Endothelial cell of umbilical vein (primary cell): ENCODE results near the gene LZTS2. TPM values are rescaled to one million over a fixed set of nuclear protein-coding genes. Genes with fewer than 3 reads are reported as not detected.

Experiments
- BruUV-seq: library from RNA; stranded (reverse); fragments of 400-500 nt; replicated peaks from 2 replicates; lab custom pipeline; 2021; lab: Mats Ljungman, UMichigan
- CTCF ChIA-PET: fragments of 300-600, 350-600 bp; sonication (Branson Sonifier 250); formaldehyde crosslinking; loops from one replicate; lab custom pipeline; 2021; ENCODE audit warnings: antibody characterized with exemption, inconsistent platforms; lab: Charles Lee
- POLR2A ChIA-PET: fragments of 300-600, 350-600 bp; sonication (Branson Sonifier 250); formaldehyde crosslinking; loops from one replicate; lab custom pipeline; 2021; ENCODE audit warnings: antibody characterized with exemption, inconsistent platforms; lab: Charles Lee
- DNase-seq: peaks from one replicate; pipeline ENCODE4 v3.0.0-alpha.2; 2011; ENCODE audit warnings: low read depth, low spot score
- FAIRE-seq: peaks from 2 replicates; lab custom pipeline; 2011; peaks lifted over from hg19 to GRCh38; lab: Jason Lieb, UNC
- H2AFZ ChIP-seq: 2 replicates; pipeline ENCODE4 v1.6.0; 2012; ENCODE audit warnings: low read depth, low read length, control low read depth, inconsistent platforms
- H3K27ac ChIP-seq: 2 replicates; pipeline ENCODE4 v1.5.1; 2011; ENCODE audit warnings: low read depth, mild to moderate bottlenecking, control low read depth, low read length, moderate library complexity; ENCODE audit not compliant: insufficient read depth
- H3K27me3 ChIP-seq, 2 experiments: 2 replicates each; pipeline versions ENCODE4 v1.6.0 to v1.6.1; 2011; ENCODE audit warnings: low read length in 2 of 2, mixed read lengths in 1 of 2; ENCODE audit not compliant: control insufficient read depth in 2 of 2, insufficient read depth in 2 of 2
- H3K36me3 ChIP-seq, 2 experiments: 2 replicates in 1 of 2; 3 replicates in 1 of 2; pipeline ENCODE4 v1.5.1; 2011; ENCODE audit warnings: low read length in 2 of 2, mild to moderate bottlenecking in 1 of 2, moderate library complexity in 1 of 2; ENCODE audit not compliant: control insufficient read depth in 2 of 2, insufficient read depth in 2 of 2; ENCODE audit errors: extremely low read depth in 1 of 2
- H3K4me1 ChIP-seq: 3 replicates; pipeline ENCODE4 v1.5.1; 2011; ENCODE audit warnings: mild to moderate bottlenecking, low read length; ENCODE audit not compliant: control insufficient read depth, insufficient read depth; ENCODE audit errors: extremely low read depth
- H3K4me2 ChIP-seq: 2 replicates; pipeline ENCODE4 v1.6.1; 2011; ENCODE audit warnings: low read length, control low read depth, mixed read lengths; ENCODE audit not compliant: insufficient read depth
- H3K4me3 ChIP-seq, 3 experiments: fragments of 200-600 bp in 1 of 3; sonication (generic), shearing (Covaris generic) in 1 of 3; replicated peaks in 1 of 3; 2 replicates each; pipeline ENCODE4 v1.5.1; 2011 to 2016; ENCODE audit warnings: control low read depth in 3 of 3, low read length in 3 of 3, mild to moderate bottlenecking in 2 of 3, inconsistent platforms in 1 of 3, low read depth in 1 of 3, moderate library complexity in 1 of 3; ENCODE audit not compliant: insufficient read depth in 1 of 3
- H3K79me2 ChIP-seq: 2 replicates; pipeline ENCODE4 v1.6.0; 2012; ENCODE audit warnings: low read length, inconsistent platforms; ENCODE audit not compliant: control insufficient read depth, insufficient read depth
- H3K9ac ChIP-seq: replicated peaks from 2 replicates; pipeline ENCODE3; 2011; ENCODE audit warnings: low read length, control low read depth; ENCODE audit not compliant: insufficient read depth; ENCODE audit errors: extremely low read depth
- H3K9me1 ChIP-seq: replicated peaks from 3 replicates; pipeline ENCODE4 v1.6.0; 2011; ENCODE audit warnings: mild to moderate bottlenecking, low read length; ENCODE audit not compliant: control insufficient read depth, insufficient read depth; ENCODE audit errors: extremely low read depth
- H3K9me3 ChIP-seq: replicated peaks from 2 replicates; pipeline ENCODE4 v1.5.1; 2012; ENCODE audit warnings: low read length, inconsistent platforms; ENCODE audit not compliant: control insufficient read depth, insufficient read depth
- H4K20me1 ChIP-seq: replicated peaks from 2 replicates; pipeline ENCODE3; 2011; ENCODE audit warnings: mild to moderate bottlenecking, low read length; ENCODE audit not compliant: control insufficient read depth, insufficient read depth; ENCODE audit errors: extremely low read depth
- EZH2 ChIP-seq: IDR thresholded peaks from 2 replicates; pipeline ENCODE4 v1.6.1; 2012; ENCODE audit warnings: borderline replicate concordance, low read depth, mild to moderate bottlenecking, moderate library complexity, low read length, inconsistent platforms; ENCODE audit not compliant: severe bottlenecking
- FOS ChIP-seq: IDR thresholded peaks from 2 replicates; pipeline ENCODE4 v1.6.1; 2011; ENCODE audit warnings: mild to moderate bottlenecking, low read length, moderate library complexity, borderline replicate concordance; ENCODE audit not compliant: insufficient read depth
- GATA2 ChIP-seq: IDR thresholded peaks from 2 replicates; pipeline ENCODE4 v1.7.0; 2011; ENCODE audit warnings: low read depth, mild to moderate bottlenecking, moderate library complexity, mixed read lengths, low read length; ENCODE audit not compliant: insufficient read length, insufficient read depth
- JUN ChIP-seq: IDR thresholded peaks from 2 replicates; pipeline ENCODE4 v1.6.1; 2011; ENCODE audit warnings: borderline replicate concordance, low read depth; ENCODE audit not compliant: insufficient read length, insufficient read depth
- MYC ChIP-seq: IDR thresholded peaks from one replicate; pipeline ENCODE4 v1.6.1; 2011; ENCODE audit warnings: mild to moderate bottlenecking, low read depth, low read length
- POLR2A ChIP-seq: IDR thresholded peaks from 2 replicates; pipeline ENCODE4 v1.6.1; 2012; ENCODE audit warnings: low read depth, mild to moderate bottlenecking, control low read depth, low read length
- POLR2AphosphoS5 ChIP-seq: IDR thresholded peaks from 2 replicates; pipeline ENCODE4 v1.6.1; 2012; ENCODE audit warnings: low read depth, mild to moderate bottlenecking, control low read depth, low read length, moderate library complexity; ENCODE audit not compliant: insufficient read depth
- dilution Hi-C: fragments of 300-500 bp; cut with MboI; formaldehyde crosslinking; loops from one replicate; pipeline ENCODE4 v1.15.0; 2019; ENCODE audit warnings: low sequenced_read_pairs; ENCODE audit not compliant: extremely low pct_ligation_motif_present
- intact Hi-C: fragments of 100-400 bp; cut with micrococcal nuclease; formaldehyde crosslinking; loops from one replicate; pipeline ENCODE4 v1.10.0; 2022
- polyA plus RNA-seq, 4 experiments: library from polyadenylated mRNA; depleted of rRNA in 3 of 4; stranded (reverse) in 3 of 4; unstranded in 1 of 4; fragments of >200 nt; gene quantifications; 2 replicates each; pipeline versions ENCODE4 v1.2.1 to v1.2.3, GENCODE V29; 2011 to 2012; ENCODE audit warnings: missing spikeins in 1 of 4
- total RNA-seq: library from RNA; stranded (reverse); gene quantifications from 2 replicates; pipeline ENCODE4 v1.2.3, GENCODE V29; 2021
- TF ChIP-seq, protein P1 (sequence below): IDR thresholded peaks from 2 replicates; pipeline ENCODE4 v1.6.1; 2011; ENCODE audit not compliant: insufficient read depth, insufficient read length
- TF ChIP-seq, protein P2 (sequence below), 2 donors: IDR thresholded peaks; 1 replicate in 1 of 2; 2 replicates in 1 of 2; pipeline ENCODE4 v1.5.1; 2011; ENCODE audit warnings: low read length in 2 of 2, mild to moderate bottlenecking in 2 of 2, moderate library complexity in 2 of 2, control low read depth in 1 of 2, inconsistent platforms in 1 of 2, low read depth in 1 of 2; ENCODE audit not compliant: insufficient read depth in 1 of 2; ENCODE audit errors: extremely low read depth in 1 of 2

Gene LZTS2
- total and polyA plus RNA-seq, 2 donors (not counting 3 experiments of a cell fraction or from before 2014, with no cell fraction given), result 70.8 to 79.5 TPM

DNA sequence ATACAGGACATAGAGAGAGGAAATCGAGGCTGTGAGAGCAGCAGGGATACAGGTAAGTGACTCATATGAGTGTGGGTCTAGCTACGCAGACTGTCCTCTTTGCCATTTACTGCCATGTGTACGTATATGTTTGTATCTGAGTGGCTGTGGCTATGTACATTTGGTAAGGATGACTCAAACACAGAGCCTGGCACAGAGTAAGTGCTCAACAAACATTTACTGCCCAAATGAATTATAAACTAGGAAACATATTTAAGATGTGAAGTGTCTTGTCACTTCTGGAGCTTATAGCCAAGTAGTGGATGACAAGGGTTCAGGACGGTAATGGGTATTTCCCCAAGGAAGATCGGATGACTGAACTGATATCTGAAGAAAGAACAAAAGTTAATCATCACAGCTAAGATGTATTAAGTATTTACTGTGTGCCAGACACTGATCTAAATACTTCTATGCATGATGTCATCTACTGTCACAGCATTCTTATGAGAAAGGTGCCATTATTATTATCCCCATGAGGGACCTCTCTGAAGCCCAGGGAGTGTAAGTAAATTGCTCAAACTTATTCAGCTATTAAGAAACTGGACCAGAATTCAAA is 18.3 kb upstream of the LZTS2 start:
- no peak for DNase-seq

More for the DNA sequence above, 18.3 kb upstream of the LZTS2 start:
- H3K79me2 ChIP-seq, result no peaks in the 10 kb centered on the region
- no peaks in the 10 kb centered on the region for H3K27me3 ChIP-seq
- no peak for FAIRE-seq
- H3K4me3 ChIP-seq, result no peak overlapping the region
- H3K4me2 ChIP-seq, result no peak overlapping the region
- ChIA-PET CTCF (interaction anchor here (1.1 to 1.4 kb wide), 2 partner anchors 30 to 34 kb away, joined by 4 read pairs; no protein-coding TSS in a partner anchor), POLR2A (no interaction called here)
- H2AFZ ChIP-seq, result no peak overlapping the region
- peaks cover 2% of the 10 kb centered on the region for H3K4me1 ChIP-seq
- H3K36me3 ChIP-seq, result peaks cover 0 to 13% of the 10 kb centered on the region in 2 experiments
- H3K9ac ChIP-seq, result no peak overlapping the region
- TF ChIP-seq JUN (no peak), MYC (no peak), GATA2 (no peak), EZH2 (no peak), POLR2A (no peak), POLR2AphosphoS5 (no peak), FOS (no peak)
- TF ChIP-seq, protein P1, sequence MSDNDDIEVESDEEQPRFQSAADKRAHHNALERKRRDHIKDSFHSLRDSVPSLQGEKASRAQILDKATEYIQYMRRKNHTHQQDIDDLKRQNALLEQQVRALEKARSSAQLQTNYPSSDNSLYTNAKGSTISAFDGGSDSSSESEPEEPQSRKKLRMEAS, result no peak
- TF ChIP-seq, protein P2, sequence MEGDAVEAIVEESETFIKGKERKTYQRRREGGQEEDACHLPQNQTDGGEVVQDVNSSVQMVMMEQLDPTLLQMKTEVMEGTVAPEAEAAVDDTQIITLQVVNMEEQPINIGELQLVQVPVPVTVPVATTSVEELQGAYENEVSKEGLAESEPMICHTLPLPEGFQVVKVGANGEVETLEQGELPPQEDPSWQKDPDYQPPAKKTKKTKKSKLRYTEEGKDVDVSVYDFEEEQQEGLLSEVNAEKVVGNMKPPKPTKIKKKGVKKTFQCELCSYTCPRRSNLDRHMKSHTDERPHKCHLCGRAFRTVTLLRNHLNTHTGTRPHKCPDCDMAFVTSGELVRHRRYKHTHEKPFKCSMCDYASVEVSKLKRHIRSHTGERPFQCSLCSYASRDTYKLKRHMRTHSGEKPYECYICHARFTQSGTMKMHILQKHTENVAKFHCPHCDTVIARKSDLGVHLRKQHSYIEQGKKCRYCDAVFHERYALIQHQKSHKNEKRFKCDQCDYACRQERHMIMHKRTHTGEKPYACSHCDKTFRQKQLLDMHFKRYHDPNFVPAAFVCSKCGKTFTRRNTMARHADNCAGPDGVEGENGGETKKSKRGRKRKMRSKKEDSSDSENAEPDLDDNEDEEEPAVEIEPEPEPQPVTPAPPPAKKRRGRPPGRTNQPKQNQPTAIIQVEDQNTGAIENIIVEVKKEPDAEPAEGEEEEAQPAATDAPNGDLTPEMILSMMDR (IDR thresholded peaks at IDR 0.05; ENCODE audit: extremely low read depth in 1 of 2, insufficient read depth in 1 of 2, low read depth in 1 of 2, low read length in 2 of 2), result no peak
- dilution Hi-C loops, result no loop called here
- no peaks in the 10 kb centered on the region for H4K20me1 ChIP-seq
- H3K9me1 ChIP-seq, result no peaks in the 10 kb centered on the region
- intact Hi-C loops, result no loop called here
- H3K9me3 ChIP-seq, result no peaks in the 10 kb centered on the region
- BruUV-seq, result no TSS peak
- no peak overlapping the region for H3K27ac ChIP-seq
